Daoy (cell line): ENCODE data around the gene SYT17. TPM values are rescaled to one million over a fixed set of nuclear protein-coding genes. Genes with fewer than 3 reads are reported as not detected.

Source experiments
- DNase-seq: peaks from one replicate; pipeline ENCODE4 v3.0.0-alpha.2; 2015; ENCODE audit warnings: low read depth
- total RNA-seq: library from RNA; depleted of rRNA; stranded (reverse); fragments of >200 nt; shearing (Covaris generic); gene quantifications from 2 replicates; pipeline ENCODE4 v1.2.3, GENCODE V29; 2014

The SYT17 gene
- total RNA-seq, 1 experiment from 2014 or later, result 3.8 TPM

DNA sequence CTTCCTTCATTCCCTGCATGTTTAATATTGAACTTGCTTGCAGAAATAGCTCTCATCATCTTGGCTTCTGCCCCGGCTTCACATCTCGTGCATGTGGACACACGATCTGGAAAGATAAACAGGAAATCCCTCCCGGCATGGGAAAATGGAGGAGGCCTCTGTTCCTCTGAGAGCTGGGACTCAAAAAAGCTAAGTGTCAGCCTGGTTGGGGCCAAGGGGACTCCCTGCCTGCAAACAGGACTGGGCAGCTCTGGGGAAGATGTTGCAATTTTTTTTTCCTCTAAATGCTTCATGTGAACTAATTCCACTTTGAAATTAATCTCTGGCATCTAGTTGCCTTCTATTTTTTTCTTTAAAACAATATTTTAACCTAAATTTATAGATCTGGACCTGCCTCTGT, 29.4 kb upstream of the SYT17 start:
- peak; percentile 71 for DNase-seq

DNA sequence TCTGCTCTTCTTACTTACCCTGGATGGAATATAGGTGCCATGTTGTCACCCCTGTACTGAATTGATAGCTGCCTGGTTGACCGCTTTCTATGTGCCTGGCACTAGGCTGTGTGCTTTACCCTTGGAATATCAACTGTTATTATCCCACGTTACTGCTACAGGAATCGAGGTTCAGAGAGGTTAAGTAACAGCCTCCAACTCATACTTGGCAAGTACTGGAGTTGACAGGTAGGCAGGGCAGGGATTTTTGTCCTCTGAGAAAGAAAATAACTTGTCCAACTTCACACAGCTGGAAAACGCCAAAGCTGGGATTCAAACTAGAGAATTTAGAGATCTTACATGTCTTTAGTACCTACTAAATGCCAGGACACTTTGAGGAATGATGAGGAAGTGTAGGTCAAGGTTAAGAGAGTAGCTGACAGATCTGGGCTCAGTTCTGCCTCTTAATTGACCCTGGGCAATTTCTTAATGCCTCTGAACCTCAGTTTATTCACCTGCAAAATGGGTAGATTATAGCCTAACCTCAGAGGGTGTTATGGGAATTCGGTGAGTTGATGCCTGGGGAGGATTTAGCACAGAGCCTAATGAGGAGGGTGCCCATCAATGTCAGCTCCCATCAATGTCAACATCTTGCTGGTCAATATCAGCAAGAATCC, 28.5 kb upstream of the SYT17 start:
- DNase-seq, result no peak

GRCh38 chr16:19140396-19140795, 27.6 kb upstream of the SYT17 start:
- no peak for DNase-seq

GRCh38 chr16:19142939-19143598, 25.0 kb upstream of the SYT17 start:
- no peak for DNase-seq

DNA sequence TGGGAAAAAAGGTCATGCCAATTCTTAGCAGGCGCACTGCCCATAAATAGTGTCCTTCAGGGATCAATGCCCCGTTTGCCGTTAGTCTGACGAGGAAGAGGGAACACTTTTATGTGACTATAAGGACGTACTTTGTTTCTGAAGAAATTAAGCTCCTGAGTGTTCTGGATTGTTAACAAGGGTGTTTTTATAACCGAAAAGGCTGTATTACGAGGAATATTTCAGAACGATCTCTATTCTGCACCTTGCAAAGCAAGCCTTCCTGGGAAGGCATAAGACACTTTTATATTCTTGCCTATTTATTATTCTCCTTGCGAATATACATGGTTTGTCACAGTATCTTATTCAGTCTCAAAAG, 24.5 kb upstream of the SYT17 start:
- no peak for DNase-seq

- DNase-seq, result no peak
Measured at GRCh38 chr16:19145010-19145409, 23.0 kb upstream of the SYT17 start.

DNA sequence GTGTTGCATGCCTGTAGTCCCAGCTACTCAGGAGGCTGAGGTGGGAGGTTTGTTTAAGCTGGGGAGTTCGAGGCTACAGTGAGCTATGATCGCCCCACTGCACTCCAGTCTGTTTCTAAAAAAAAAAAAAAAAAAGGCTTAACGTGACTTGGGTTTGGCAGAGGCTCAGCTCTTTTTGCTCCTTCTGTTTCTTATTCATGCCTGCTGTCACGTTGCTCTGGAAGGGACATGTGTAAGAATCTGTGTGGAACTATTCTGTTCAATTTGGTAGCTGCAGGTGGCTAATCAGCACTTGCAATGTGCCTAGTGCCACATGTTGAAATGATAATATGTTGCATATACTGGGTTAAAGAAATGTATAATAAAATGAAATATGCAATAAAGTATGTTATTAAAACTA, 20.9 kb upstream of the SYT17 start:
- DNase-seq, result no peak

DNA sequence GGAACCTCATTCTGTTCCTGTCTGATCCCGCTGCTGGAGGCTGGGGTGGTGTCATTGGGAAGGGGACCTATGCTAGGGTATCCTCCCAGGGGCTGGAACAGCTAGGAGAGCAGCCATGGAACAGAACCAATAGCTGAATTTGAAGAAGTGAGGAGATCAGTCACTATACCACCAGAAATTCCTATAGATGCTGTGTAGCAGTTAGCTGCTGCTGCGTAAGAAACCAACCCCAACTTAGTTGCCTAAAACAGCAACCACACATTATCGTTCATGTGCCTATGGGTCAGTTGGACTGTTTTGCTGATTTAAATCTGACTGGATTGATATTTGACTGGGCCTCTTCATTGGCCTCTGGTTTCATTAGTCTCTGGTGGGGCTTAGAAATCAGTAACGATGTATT, 20.4 kb upstream of the SYT17 start:
- no peak for DNase-seq

GRCh38 chr16:19148189-19148588, 19.9 kb upstream of the SYT17 start:
- DNase-seq, result no peak

DNA sequence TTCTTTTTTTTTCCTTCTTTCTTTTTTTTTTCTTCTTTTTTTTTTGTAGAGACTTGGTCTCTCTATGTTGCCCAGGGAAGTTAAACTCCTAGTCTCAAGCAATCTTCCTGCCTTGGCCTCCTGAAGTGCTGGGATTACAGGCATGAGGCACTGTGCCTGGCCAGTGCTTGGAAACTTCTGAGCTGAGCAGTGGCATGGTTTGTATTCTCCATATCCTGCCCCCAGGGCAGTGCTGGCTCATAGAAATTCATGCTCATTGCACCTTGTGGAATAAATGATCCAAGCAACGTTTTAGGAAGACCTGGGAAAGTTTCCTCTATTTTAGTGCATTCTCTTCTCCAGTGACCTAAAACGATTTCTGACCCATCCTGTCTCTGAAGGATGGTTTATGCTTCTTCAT, 16.7 kb upstream of the SYT17 start:
- DNase-seq, result no peak

- DNase-seq, result no peak
Measured at GRCh38 chr16:19152042-19152441, 16.0 kb upstream of the SYT17 start.

DNA sequence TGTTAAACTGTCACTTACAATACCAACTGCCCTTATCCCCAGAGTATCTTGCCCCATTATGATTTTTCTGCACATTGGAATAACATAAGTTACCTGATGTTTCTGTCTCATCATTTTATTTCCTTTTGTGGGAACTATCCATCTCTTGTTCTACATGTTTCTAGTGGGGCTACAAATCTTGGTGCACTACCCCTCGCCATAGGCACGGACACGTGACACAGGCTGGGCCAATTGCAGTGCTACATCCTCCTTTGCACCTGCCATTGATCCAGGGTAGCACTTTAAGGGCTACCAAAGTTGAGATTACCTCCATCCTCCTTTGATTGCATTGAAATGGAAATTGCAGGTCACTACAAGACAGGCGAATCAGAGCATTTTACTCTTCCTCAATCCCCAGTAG, 14.2 kb upstream of the SYT17 start:
- DNase-seq, result no peak

DNA sequence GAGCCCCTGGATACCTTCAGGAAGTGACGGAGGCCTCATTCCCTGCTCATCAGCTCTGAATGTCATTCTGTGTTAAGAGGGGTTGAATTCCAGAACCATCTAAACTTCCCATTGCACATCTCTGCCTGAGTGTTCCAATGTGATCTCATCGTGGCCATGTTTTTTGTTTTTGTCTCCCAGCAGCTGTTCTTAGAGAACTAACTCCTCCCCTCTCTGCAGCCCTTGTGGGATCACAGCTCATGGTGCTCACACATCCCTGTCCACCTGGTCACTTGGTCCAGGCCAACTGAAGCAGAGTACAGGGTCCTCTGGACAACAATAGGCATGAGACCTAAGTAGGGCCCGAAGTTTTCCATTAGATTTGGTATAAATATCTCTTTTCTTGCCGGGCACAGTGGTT, 6.0 kb upstream of the SYT17 start:
- no peak for DNase-seq

GRCh38 chr16:19163215-19163614, 4.8 kb upstream of the SYT17 start:
- DNase-seq, result no peak

DNA sequence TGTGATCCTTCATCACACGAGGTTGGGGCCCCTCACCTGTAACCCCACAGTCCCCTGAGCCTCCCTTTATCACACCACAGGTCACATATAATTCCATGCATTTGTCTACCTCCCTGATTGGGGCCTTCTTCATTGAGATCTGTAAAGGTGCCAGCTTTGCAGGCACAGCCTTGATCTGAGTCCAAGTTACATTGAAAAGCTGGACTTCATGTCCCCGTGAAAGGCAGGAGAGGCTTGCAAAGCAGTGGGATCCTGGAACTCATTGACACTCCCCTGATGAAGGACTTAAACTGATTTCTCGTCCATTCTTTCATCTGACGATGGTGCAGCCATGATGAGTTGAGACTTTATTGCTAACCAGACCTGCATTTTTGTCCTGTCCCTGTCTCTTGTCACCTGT, 3.8 kb upstream of the SYT17 start:
- no peak for DNase-seq

- no peak for DNase-seq
Measured at GRCh38 chr16:19165101-19165500, 2.9 kb upstream of the SYT17 start.

DNA sequence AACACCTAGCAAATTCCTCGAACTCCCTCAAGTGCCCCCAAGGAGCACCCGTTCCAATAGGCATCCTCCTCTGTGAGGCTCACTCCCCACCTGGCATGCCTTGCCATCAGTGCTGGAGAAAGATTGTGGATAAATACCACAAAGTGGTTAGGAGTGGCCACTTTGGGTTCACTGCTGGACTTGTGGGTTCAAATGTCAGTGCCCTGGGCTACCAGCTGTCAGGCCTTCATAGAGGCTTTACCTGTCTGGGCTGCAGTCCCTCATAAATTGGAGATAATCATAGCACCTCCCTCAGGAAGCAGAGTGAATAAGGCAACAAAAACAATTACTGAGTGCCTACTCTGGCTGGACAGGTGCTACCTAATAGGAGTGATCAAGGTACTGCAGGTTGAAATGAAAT, 1.5 kb upstream of the SYT17 start:
- no peak for DNase-seq

GRCh38 chr16:19168371-19169081, 486 bp downstream of the SYT17 start:
- DNase-seq, result peak; percentile 25

DNA sequence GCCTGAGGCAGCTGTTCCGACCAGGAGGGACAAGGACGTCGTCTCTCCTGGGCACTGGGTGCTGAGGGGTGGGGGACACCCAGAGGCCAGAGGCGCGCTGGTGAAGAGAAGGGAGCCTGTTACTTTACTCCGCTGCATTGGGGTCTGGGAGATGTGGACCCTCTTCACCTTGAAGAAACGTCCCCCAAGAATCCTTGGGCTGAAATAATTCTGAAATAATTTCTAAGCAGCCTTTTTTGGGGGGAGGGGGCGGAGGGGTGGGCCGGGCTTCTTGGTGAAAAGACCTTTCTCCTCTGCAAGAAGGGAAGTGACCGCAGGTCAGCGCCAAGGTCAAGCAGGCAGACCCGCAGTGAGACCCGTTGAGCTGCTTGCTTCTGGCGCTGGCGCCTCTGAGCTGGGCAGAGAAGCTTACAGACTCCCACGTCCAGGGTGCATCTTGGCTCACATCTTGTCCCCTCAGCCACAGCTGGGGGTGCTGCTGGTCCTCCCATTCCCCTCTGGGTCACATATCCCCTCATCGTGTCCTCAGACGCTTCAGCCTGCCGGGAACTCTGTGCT, 1.1 kb downstream of the SYT17 start:
- no peak for DNase-seq

DNA sequence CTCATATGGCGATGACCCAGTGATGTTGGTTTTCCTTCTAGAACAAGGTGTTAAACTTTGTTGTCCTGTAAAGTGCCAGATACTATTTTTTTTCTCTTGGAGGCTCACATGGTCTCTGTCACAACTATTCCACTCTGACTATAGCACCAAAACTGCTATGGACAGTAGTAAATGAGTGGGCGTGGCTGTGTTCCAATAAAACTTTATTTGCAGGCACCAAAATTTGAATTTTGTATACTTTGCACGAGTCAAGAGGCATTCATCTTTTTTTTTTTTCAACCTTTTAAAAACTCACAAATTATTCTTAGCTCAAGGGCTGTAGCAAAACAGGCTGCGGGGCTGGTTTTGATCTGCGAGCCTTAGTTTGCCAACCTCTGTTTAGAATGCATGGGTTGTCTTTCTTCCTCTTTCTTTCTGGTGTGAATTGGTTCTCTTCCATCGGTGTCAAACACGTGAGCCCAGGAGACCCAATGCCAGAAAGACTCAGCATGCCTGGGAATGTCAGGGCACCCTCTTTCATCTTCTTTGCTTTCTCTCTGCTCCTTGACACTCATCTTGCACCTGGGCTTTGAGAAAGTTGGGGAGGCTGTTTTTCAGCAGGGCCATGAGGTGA, 2.1 kb downstream of the SYT17 start:
- DNase-seq, result no peak

DNA sequence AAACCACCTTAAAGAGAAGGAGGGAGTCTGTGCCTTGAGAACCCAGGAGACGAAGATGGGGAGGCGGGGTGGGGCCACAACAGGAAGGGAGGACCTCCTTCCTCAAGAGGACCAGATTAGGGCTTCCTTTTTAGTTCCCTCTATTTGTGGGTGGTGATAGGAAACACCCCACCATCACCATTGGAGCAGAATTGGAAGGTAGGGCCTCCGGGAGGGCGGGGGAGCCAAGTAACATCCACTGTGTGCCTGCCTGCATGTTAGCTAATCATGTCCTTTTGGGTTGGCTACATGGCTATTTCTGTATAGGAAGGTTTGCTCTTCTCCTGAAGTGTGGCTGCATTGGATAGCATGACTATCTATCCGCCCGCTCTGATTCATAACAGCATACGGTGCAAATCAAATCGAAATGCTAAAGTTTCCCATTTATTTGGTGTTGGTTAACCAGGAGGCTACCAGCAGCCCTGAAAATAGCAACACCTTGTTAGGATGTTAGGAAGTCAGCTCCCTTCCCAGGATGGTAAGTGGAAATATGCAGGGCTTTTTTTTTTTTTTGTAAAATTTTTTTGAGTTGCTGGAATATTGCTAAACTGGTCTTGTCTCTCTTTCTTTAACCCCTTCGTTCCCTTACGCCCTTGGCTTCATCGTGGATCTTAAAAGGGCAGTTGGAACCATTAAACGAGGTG, 4.2 kb downstream of the SYT17 start:
- DNase-seq, result no peak

- no peak for DNase-seq
Measured at GRCh38 chr16:19173059-19173458, 5.0 kb downstream of the SYT17 start.
